ENCODE results near the gene DPP10.
"Not testable (repeated sequence)": the region's sequence is repeated elsewhere in the genome, so short reads cannot be mapped to it uniquely, and the experiment has no call there.

The DPP10 gene

GRCh38 chr2:114729026-114729425 lies 286.6 kb downstream of the DPP10 start:
- DNase-seq = no peak

- DNase-seq = no peak
These were observed 292.7 kb downstream of the DPP10 start for GRCh38 chr2:114735126-114735525.

- no peak for DNase-seq
These were observed 299.8 kb downstream of the DPP10 start for GRCh38 chr2:114742245-114742644.

GRCh38 chr2:114745700-114746099 lies 303.3 kb downstream of the DPP10 start:
- DNase-seq = no peak

- not testable (repeated sequence) for DNase-seq
These were observed 305.7 kb downstream of the DPP10 start for GRCh38 chr2:114748175-114748574.

- DNase-seq = no peak
These were observed 310.0 kb downstream of the DPP10 start for GRCh38 chr2:114752425-114752824.

- DNase-seq = no peak
These were observed 310.7 kb downstream of the DPP10 start for GRCh38 chr2:114753145-114753544.

- DNase-seq = no peak
These were observed 312.6 kb downstream of the DPP10 start for GRCh38 chr2:114754907-114755563.

- no peak for DNase-seq
These were observed 319.9 kb downstream of the DPP10 start for GRCh38 chr2:114762376-114762775.

- no peak for DNase-seq
These were observed 320.5 kb downstream of the DPP10 start for GRCh38 chr2:114762986-114763385.

GRCh38 chr2:114769110-114769509 lies 326.7 kb downstream of the DPP10 start:
- no peak for DNase-seq

GRCh38 chr2:114769991-114770390 lies 327.6 kb downstream of the DPP10 start:
- no peak for DNase-seq

GRCh38 chr2:114784046-114784445 lies 341.6 kb downstream of the DPP10 start:
- no peak for DNase-seq

- no peak for DNase-seq
These were observed 342.6 kb downstream of the DPP10 start for GRCh38 chr2:114784890-114785583.

GRCh38 chr2:114786901-114787300 lies 344.5 kb downstream of the DPP10 start:
- DNase-seq = no peak

- no peak for DNase-seq
These were observed 345.0 kb downstream of the DPP10 start for GRCh38 chr2:114787486-114787885.

- DNase-seq = no peak
These were observed 347.5 kb downstream of the DPP10 start for GRCh38 chr2:114789989-114790388.

- DNase-seq = no peak
These were observed 355.1 kb downstream of the DPP10 start for GRCh38 chr2:114797540-114797939.

- no peak for DNase-seq
These were observed 355.5 kb downstream of the DPP10 start for GRCh38 chr2:114797942-114798341.

GRCh38 chr2:114800371-114800770 lies 357.9 kb downstream of the DPP10 start:
- DNase-seq = no peak

GRCh38 chr2:114805195-114805594 lies 362.8 kb downstream of the DPP10 start:
- no peak for DNase-seq

GRCh38 chr2:114810092-114810491 lies 367.7 kb downstream of the DPP10 start:
- DNase-seq = no peak

GRCh38 chr2:114812261-114812660 lies 369.8 kb downstream of the DPP10 start:
- no peak for DNase-seq

GRCh38 chr2:114814355-114814754 lies 371.9 kb downstream of the DPP10 start:
- no peak for DNase-seq

- DNase-seq = no peak
These were observed 378.6 kb downstream of the DPP10 start for GRCh38 chr2:114821055-114821454.
